Measurements from ENCODE around the gene POPDC2. TPM values are rescaled to one million over a fixed set of nuclear protein-coding genes. Genes with fewer than 3 reads are reported as not detected.

Gene POPDC2
- total RNA-seq, 1 donor from 2014 or later: 1.4 TPM

DNA sequence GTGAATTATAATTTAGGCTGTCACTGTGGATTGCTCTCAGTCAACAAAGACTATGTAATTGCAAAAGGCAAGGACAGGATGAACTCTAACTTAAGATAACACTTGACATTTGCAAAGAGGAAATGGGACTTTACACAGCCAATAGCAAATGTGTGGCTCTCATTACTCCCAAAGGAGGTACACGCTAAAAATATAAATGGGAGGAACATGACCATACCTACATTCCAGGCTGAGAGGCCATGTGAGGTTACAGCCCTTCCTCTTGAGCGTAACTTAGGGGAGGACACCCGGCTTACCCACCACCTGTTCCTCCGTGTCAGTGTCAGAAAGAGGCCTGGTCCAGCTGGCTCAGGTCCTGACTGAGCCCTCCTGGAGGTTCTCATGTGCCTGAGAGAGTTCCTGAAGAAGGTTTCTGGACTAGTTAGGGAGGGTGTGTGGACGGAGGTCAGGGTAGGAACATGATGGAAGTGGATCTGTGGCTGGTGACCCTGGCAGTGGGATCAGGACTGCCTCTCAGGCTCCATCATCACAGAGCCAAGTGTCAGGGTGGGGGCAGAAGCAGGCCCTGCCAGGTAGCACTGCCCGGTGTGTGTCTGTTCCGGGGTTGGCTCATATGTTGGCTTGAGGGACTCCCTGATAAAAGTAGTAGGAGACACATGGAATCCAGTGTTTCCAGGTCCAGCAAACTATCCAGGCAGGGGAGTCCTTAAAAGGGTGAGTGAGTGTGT lies 7.9 kb downstream of the POPDC2 start:
- H3K27me3 Mint-ChIP-seq (ENCODE audit: unreplicated experiment): peaks cover 2% of the 10 kb centered on the region
- H3K27ac Mint-ChIP-seq (ENCODE audit: unreplicated experiment): no peak overlapping the region
- TF ChIP-seq, protein P1, sequence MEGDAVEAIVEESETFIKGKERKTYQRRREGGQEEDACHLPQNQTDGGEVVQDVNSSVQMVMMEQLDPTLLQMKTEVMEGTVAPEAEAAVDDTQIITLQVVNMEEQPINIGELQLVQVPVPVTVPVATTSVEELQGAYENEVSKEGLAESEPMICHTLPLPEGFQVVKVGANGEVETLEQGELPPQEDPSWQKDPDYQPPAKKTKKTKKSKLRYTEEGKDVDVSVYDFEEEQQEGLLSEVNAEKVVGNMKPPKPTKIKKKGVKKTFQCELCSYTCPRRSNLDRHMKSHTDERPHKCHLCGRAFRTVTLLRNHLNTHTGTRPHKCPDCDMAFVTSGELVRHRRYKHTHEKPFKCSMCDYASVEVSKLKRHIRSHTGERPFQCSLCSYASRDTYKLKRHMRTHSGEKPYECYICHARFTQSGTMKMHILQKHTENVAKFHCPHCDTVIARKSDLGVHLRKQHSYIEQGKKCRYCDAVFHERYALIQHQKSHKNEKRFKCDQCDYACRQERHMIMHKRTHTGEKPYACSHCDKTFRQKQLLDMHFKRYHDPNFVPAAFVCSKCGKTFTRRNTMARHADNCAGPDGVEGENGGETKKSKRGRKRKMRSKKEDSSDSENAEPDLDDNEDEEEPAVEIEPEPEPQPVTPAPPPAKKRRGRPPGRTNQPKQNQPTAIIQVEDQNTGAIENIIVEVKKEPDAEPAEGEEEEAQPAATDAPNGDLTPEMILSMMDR (IDR thresholded peaks at IDR 0.05; ENCODE audit: partially characterized antibody, unreplicated experiment): no peak
- no peaks in the 10 kb centered on the region for H3K4me1 Mint-ChIP-seq (ENCODE audit: low read depth, unreplicated experiment)
- no peak for DNase-seq
- H3K36me3 Mint-ChIP-seq (ENCODE audit: unreplicated experiment): no peaks in the 10 kb centered on the region
- H3K4me3 Mint-ChIP-seq (ENCODE audit: unreplicated experiment): no peak overlapping the region
- no peaks in the 10 kb centered on the region for H3K9me3 Mint-ChIP-seq (ENCODE audit: unreplicated experiment)

DNA sequence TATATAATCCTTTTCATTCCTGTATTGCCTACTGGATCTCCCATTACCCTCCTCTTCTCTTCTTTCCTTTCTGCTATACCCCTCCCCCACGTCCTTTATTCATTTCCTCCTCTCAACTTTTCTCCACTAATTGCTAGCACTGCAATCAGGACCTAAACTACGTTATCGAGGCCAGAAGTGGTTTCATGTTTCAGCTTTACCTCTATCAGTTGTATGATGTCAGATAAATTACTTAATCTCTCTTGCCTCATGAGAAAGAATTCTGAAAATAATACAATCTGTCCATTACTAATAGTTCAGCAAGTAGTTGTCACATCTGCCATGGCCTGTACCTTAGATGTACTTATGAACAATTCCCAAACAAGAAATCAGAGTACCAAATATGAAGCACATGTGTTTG lies 10.6 kb downstream of the POPDC2 start:
- Mint-ChIP-seq H3K36me3 (ENCODE audit: unreplicated experiment) (no peaks in the 10 kb centered on the region), H3K4me3 (ENCODE audit: unreplicated experiment) (no peak overlapping the region), H3K27ac (ENCODE audit: unreplicated experiment) (no peak overlapping the region), H3K4me1 (ENCODE audit: low read depth, unreplicated experiment) (no peaks in the 10 kb centered on the region), H3K9me3 (ENCODE audit: unreplicated experiment) (no peaks in the 10 kb centered on the region), H3K27me3 (ENCODE audit: unreplicated experiment) (no peaks in the 10 kb centered on the region)
- TF ChIP-seq, protein P1 (IDR thresholded peaks at IDR 0.05; ENCODE audit: partially characterized antibody, unreplicated experiment): no peak
- no peak for DNase-seq

DNA sequence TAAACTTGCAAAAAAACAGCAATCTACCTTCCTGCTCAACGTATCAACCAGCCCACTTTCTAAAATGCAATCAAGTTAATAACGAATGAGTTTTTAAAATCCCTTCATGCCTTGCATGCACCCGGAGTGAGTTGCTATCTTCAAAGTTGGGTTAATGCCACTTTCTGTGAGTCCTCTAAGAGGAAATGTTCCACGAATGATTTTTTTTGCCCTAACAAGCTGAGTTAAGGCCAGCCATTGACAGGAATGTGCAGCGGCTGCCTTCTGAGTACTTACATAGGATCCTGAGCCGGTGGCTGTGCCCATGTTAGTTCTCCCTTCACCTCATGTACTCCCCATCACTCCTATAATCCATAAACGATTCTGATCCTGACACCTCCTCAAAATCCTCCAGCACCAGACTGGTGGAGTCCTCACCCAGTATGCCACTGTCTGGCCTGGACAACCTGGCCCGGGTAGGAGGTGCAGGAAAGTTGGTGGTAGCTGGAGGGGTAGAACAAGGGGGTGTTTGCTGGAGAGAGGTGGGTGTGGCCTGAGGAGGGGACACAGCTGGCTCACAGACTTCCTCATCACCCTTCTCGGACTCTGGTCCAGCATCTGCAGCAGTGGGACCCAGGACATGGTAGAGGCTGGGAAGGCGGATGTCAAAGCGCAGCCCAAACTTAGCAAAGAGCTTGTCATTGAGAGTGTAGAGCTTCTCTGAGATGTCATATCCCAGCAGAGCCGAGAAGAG lies 12.4 kb downstream of the POPDC2 start:
- no peak overlapping the region for H3K27ac Mint-ChIP-seq (ENCODE audit: unreplicated experiment)

DNA sequence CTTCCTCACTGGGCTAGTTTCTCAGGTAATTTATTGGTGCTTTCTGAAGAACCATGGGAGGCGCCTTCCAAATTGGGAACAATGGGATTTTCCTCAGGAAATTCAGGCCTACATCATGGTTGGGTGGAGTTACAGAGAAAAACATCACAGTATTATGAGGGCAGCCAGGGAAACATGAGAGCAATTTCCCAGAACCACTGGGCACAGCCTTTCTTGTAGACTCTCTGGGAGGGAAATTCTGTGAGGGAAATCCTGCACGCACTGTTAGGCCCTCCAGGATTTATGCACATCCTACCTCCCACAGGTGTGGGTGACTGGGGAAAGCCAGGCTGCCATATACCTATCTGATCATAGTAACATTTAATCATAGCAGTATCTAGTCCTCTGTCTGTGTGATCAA lies 13.2 kb downstream of the POPDC2 start:
- Mint-ChIP-seq H3K27me3 (ENCODE audit: unreplicated experiment) (no peaks in the 10 kb centered on the region), H3K4me1 (ENCODE audit: low read depth, unreplicated experiment) (no peaks in the 10 kb centered on the region), H3K4me3 (ENCODE audit: unreplicated experiment) (no peak overlapping the region), H3K36me3 (ENCODE audit: unreplicated experiment) (no peaks in the 10 kb centered on the region), H3K9me3 (ENCODE audit: unreplicated experiment) (no peaks in the 10 kb centered on the region), H3K27ac (ENCODE audit: unreplicated experiment) (no peak overlapping the region)
- DNase-seq: no peak
- TF ChIP-seq, protein P1 (IDR thresholded peaks at IDR 0.05; ENCODE audit: partially characterized antibody, unreplicated experiment): no peak

More for the DNA sequence above, 12.4 kb downstream of the POPDC2 start:
- no peaks in the 10 kb centered on the region for H3K4me1 Mint-ChIP-seq (ENCODE audit: low read depth, unreplicated experiment)
- no peak for DNase-seq
- H3K9me3 Mint-ChIP-seq (ENCODE audit: unreplicated experiment): no peaks in the 10 kb centered on the region
- H3K36me3 Mint-ChIP-seq (ENCODE audit: unreplicated experiment): no peaks in the 10 kb centered on the region
- TF ChIP-seq, protein P1 (IDR thresholded peaks at IDR 0.05; ENCODE audit: partially characterized antibody, unreplicated experiment): no peak
- H3K27me3 Mint-ChIP-seq (ENCODE audit: unreplicated experiment): no peaks in the 10 kb centered on the region
- H3K4me3 Mint-ChIP-seq (ENCODE audit: unreplicated experiment): no peak overlapping the region

DNA sequence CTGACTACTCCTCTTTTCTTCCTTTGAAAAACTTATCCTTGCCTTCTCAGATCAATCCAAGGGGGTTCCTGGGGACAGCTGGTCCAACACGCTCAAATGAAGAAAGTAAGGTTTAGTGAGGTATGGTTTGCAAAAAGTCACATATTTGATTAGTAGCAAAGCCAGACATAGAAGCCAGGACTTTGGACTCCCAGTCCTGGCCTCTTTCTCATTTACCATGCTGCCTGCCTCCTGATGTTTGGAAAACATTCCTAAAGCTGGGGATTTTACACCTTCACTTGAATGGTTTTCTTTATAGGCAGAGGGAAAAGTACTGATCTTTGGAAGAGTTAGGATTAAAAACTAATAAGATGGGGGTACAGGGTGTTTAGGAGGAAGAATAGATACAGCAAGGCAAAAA lies 14.6 kb downstream of the POPDC2 start:
- no peaks in the 10 kb centered on the region for H3K27me3 Mint-ChIP-seq (ENCODE audit: unreplicated experiment)
- no peaks in the 10 kb centered on the region for H3K36me3 Mint-ChIP-seq (ENCODE audit: unreplicated experiment)
- no peaks in the 10 kb centered on the region for H3K4me1 Mint-ChIP-seq (ENCODE audit: low read depth, unreplicated experiment)

More for the DNA sequence above, 14.6 kb downstream of the POPDC2 start:
- TF ChIP-seq, protein P1 (IDR thresholded peaks at IDR 0.05; ENCODE audit: partially characterized antibody, unreplicated experiment): no peak
- no peak overlapping the region for H3K4me3 Mint-ChIP-seq (ENCODE audit: unreplicated experiment)
- DNase-seq: no peak
- no peak overlapping the region for H3K27ac Mint-ChIP-seq (ENCODE audit: unreplicated experiment)
- no peaks in the 10 kb centered on the region for H3K9me3 Mint-ChIP-seq (ENCODE audit: unreplicated experiment)
